CD4-positive, alpha-beta T cell treated with Interleukin-4 for 4 hours (primary cell): Measurements from ENCODE around the gene MLLT3.

Experiments
- DNase-seq: peaks from one replicate; pipeline ENCODE4 v3.0.0-alpha.2; 2020

Gene MLLT3

DNA sequence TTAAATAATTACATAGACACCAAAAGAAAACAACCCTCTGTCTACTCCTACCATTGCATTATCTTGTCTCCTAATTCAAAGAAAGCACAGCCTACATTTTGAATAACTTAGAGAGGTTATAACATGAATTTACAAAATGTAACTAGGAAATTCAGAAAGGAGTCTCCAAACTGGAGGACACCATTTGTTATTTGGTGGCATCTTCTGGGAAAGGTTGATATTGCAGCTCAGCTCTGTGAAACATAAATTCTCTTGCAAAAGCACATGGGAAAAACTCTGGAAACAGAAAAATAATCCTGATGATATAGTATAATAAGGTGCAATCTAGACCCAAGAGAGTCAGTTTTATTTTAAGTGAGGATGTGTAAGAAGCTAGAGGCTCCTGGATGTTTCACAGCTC, 215.3 kb downstream of the MLLT3 start:
- DNase-seq, result no peak

DNA sequence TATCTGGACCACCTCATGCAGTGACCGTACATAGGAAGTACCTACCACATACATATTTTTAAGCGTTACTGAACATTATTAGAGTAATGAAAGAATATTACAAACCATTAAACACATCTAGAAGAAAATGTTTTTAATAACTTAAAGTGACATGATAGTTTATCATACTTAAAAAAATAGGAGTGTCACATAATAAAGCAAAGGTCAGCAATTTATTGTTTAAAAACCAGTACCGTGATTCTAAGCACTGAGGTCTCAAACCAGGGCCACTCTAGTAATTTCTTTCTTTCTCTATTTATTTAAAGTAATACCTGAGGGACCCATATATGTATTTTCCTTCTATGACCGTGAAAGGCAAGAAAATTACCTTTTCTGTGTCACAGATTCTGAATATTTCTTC, 216.0 kb downstream of the MLLT3 start:
- DNase-seq, result no peak

DNA sequence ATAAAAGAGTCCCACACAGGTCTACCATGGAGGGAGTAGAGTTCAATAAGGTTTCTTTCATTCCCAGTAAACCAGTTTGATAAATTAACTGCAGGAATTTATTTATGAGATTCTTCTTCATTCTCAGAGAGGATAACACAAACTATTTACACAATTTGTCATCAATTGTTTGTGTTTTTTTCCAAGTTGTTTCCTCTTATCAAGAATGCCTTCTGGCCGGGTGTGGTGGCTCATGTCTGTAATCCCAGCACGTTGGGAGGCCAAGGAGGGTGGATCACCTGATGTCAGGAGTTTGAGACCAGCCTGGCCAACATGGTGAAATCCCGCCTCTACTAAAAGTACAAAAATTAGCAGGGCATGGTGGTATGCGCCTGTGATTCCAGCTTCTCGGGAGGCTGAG, 216.7 kb downstream of the MLLT3 start:
- DNase-seq, result no peak

DNA sequence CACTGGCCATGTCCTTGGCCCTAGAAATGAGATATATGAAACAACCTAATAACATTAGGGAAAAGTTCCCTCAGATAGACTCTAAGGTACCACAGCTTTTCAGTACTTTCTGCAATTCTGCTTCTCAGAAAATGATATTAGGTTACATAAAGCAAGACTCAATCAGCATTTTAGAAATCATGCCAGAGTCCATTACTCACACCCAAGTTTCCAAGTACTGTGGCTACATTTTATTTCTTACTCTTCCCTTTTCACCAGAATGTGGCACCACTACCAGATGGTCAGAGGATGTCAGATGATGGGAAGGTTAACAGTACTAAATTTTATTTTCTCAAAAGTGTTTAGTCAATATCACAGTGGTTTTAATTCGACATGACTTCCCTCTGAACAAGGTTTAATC, 217.2 kb downstream of the MLLT3 start:
- no peak for DNase-seq

DNA sequence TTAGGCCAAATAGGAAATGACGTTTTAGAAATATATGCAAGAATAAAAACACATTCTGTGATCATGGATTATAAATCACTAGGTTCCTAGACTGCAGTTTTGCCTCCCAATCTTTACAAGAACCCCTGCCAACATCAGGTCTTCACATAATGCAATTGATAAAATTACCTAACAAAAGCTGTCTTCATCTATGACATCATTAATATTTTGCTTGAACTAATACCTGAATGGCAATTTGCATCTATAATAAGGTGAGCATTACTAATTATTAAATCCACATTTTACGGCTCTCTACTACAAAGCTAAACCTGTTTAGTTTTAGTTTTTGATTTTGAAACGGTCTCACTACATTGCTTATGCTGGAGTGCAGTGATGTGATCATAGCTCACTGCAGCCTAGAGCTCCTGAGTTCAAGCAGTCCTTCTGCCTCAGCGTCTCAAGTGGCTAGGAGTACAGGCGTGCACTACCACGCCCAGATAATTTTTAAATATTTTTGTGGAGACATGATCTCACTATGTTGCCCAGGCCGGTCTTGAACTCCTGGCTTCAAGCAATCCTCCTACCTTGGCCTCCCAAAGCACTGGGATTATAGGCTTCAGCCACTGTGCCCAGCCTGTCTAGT, 218.0 kb downstream of the MLLT3 start:
- DNase-seq, result no peak

DNA sequence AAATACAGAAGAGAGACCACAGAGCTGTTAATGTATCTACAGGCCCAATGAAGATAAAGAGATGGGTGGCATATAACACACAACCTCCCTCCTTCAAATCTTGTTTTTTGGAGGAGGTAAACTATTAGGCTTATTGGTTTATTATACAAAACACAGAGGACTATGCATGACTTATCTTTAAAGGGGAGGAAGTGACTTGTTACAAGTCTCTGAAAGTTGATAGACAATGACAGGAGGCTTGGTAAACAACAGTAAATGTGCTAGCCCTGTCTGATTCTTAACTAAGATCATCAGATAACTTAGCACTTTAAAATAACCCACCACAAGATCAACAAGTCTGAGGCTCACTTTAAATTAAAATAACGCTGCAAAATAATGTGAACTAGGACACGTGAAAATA, 219.0 kb downstream of the MLLT3 start:
- DNase-seq, result peak; percentile 33

DNA sequence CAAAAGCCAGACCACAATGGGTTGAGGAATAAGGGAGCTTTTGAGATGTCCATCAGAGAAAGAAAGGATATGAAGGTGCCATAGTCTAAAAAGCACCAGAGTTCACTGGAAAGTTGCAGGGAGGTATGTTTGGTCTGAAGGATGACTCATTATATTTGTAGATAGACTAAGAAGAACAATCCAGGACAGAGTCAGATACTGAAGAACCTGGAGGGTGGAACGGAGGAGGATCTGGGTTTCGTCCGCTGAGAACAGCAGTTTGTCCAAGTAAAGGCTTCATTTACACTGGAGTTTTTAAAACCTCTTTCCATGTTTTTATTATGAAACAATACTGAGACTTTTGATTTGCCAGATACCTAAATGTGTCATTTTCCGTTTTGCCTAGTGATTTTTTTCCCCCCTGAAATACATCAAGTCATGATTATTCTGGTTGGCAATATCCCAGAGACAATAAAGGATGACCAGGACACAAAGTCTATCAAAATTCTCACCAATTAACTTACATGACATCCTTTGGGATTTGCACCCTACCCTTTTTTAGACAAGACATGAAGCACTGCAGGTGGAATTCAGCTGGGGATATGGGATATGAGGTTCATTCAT, 219.9 kb downstream of the MLLT3 start:
- no peak for DNase-seq

DNA sequence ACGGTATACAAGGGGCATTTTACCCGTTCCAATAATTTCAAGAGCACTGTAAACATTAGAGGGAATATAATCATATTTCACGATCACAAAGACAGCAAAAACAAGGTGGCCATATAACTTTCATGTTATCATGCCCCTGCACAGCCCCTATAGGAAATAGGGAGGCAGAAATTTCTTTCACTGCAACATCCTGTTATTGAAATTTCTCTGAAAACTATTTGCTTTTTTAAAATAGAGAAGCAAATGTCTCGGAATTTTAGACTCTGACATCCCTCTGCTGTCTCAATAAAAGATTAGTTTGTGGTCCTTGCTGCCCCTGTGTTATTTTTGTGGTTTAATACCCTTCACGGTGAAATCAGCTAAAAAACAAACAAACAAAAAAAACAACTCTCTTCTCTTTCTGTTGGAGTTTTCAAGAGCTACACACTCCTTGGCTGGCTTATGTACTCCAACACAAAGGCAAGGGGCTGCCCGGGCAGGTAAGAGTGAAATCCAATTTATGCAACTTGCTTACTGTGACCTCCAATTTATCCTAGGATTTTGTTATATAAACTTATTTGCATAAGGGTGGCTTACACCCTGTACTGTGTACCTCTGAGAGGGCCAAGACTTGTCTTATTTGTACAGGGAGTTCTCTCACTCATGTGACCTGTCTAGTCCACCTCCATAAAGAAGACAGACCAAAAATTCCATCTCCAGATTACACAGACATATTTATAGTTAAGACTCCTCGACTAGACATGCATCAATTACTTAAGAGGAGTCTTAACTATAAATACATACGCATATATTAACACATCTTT, 223.6 kb downstream of the MLLT3 start:
- DNase-seq, result no peak

DNA sequence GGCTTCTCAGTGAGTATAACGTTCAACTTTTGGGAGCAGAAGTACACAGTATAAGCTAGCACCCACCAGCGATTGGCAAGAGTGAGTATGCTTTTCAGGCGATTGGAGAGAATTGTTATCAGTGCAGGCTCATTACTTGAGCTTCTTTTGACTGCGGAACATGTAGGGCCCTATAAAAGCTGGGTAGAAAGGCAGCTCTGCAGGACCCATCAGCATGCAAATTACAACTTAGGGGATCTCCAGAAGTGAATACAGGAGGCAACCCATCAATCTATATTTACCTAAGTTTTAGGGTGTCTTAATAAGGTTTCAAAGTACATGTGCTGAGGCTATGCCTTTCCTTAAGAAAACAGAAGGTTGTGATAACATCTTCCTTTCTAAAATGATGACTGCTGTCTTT, 225.0 kb downstream of the MLLT3 start:
- no peak for DNase-seq

DNA sequence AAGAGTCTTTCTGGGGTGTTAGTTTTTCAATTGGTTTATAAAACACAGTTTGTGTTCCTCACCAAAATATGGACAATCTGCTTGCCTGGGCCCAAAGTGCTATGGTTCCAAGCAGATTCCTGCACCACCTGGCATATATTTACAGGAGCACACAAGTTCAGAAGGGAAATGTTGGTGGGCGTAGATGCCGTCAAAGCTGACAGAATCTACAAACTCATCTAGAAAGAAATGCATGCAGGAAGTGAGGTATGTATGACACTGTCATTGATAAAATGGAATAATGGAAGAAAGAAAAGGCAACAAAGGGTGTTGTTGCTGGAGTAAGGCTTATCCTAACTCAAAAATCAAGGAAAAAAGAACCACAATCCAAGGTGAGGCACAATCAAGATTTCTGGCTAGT, 225.8 kb downstream of the MLLT3 start:
- DNase-seq, result no peak

DNA sequence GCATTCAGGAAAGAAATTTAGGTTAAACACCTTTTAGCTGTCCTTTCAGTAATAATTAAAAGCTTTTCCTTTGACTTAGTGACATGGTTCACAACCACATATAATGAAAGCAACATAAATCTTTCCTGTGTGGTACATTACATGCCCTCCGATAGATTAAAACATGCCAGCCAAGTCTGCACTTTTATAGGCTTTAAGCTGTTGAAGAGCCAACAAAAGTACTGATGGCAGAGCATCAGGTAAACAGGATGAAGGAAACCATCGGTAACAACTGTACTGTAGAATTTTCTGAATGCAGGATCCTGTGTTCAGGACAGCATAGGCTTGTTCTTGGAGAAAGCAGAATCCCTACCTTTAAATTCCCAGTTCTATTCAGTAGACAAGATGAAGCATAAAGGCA, 226.6 kb downstream of the MLLT3 start:
- DNase-seq, result no peak

DNA sequence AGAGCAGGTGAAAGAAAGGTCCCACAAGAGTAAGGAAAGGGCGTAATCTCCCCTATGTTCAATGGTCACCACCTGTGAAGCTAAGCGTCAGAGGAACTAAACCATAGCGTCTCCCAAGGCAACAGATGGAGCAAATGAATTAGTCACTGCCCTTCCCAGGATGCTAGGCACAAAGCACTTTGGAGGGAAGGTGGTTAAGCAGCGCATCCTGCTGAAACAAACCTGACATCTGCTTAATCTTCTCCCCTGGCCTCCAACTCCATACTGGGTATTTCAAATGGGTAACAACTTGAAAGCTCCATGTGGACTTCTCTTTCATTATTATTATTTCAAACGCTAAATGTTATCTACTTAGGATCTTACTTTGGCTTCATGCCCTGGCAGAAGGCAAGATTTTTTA, 227.3 kb downstream of the MLLT3 start:
- DNase-seq, result no peak

DNA sequence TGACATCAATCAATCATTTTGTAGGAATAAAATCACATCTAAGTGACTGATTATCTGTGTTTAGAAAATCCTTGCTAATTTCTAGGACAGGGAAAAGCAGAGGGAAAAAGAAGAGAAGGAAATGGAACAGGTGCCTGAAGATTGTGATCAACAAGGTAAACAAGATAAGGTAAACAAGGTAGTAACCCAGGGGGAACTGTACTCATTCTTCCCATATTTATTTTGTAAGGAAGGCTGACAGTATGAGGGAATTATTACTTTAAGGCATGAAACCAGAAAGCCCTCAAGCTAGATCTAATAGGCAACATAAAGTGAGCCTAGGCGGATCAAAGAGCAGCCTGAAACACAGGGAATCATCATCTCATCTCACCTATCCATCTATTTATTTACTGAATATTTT, 231.1 kb downstream of the MLLT3 start:
- no peak for DNase-seq

DNA sequence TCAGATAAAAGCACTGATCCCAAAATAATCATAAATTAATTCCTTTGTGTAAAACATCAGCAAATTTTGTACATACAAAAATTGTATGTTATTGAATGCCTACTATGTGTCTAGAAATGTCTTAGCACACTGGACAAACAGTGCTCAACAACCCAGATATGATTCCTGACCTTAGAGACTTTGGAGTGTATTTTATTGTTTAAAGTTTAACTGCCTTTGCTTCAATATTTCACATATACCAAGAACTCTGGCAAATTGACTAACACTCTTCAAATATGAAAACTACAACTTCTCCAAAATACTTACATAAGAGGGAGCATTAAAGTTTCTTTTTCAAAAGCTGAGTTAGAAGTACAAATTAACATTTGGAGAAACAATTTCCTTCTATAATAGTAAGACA, 231.9 kb downstream of the MLLT3 start:
- no peak for DNase-seq

DNA sequence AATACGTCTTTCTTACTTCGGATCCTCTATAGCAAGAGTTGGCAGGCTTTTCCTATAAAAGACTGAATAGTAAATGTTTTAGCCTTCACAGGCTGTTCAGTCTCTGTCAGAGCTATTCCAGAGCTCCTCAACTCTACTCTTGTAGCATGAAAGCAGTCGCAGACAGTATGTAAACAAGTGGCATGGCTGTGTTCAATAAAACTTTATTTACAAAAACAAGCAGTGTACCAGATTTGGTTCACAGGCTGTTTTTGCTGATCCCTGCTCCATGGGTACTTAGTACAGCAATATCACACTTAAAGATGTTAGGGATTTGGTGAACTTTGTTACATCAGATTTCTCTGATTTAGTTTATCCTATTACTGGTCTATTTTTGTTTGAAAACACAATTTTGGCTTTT, 235.2 kb downstream of the MLLT3 start:
- no peak for DNase-seq

DNA sequence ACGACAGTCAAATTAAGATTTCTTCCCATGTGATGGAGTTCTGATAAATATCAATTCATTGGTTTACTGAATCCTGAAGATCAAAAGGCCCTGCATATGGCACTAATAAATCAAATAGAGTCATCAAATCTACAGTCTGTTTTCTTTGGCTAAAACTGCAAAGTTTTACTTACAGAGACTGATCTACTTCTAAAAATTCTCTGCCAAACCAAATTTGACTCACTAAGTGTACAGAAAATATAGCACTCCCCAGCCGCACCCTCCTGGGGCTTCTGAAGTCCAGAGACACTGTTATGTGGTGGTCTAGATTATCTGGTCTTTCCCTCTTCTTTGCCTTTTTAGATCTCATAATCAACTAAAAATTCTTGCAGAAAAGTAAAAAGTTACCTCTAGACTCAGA, 237.7 kb downstream of the MLLT3 start:
- no peak for DNase-seq

DNA sequence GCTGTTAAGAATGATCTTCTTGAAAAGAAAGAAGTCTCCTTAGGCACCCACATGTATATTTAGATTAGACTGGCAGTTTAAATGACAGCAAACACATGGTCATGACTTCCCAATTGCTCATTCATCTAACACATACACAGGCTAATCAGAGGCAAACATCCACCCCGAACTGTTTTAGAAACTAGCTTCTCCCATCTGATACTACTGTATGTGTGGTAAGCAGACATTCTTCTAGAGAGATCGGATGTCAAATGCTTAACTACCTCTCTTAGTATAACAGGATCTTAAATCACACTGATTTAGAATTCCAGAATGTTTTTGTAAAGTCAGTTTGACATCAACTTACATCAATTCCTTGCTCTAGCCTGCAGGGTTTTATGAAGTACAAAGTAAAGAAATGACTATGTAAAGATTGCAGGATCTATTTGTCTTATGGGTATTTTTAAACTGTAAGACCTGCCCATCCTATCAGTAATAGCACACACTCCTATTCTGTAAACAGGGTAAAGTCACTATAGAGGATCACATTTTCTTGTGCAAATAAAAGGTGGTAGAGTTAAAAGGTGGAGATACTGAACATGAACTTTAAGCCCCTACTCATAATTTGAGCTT, 239.7 kb downstream of the MLLT3 start:
- no peak for DNase-seq

DNA sequence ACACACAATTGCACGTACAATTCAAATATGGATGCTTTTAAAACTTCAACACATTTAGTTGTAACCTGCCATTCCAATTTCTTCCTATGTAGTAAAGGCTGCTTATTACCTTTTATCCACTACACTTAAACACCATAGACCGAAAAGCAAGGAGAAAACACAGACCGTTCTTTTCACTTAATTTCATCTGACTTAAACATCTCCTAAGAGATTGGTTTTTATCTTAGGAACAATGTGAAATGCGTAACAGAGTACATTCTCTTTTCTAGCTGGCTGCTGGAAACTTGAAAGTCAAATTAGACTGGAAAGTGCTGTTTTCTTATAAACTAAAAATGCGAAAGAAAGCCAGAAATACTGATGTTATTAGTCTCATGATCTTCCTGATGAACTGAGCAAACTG, 241.8 kb downstream of the MLLT3 start:
- no peak for DNase-seq

DNA sequence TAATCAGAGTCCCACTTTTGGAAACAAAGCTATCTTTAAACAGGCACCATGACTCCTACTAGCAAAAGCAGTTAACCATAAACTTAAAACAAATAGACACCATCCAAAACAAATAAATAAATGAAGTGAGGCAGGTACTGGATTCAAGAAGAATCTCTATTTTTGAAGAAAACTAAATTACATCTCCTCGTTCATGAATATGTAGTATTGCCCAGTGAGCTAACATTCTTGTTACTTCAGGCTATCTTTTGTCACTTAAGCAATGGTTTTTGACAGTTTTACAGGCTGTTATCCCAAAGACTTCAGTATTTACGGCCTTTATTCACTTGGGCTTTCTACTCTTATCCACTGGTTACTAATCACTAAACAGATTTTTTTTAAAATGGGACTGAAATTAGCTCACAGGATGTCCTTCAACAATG, 242.5 kb downstream of the MLLT3 start:
- DNase-seq, result no peak

DNA sequence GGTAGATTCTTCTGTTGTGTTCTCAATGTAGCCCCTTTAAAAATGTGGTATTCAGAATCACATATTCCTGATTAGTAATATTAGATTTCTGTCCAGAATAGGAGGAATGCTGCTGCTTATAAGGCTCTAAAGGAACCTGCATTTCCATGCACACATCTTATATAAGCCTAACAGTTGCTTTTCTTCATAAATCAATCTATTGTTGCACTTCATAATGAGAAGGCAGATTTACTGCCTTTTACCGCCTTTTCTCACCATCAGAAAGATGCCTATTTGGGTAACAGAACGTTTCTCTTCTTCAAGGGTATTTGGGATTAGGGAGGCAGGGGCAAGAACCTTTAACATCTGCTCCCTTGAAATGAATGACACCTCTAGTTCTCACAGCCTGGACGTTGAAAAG, 243.4 kb downstream of the MLLT3 start:
- DNase-seq, result no peak

DNA sequence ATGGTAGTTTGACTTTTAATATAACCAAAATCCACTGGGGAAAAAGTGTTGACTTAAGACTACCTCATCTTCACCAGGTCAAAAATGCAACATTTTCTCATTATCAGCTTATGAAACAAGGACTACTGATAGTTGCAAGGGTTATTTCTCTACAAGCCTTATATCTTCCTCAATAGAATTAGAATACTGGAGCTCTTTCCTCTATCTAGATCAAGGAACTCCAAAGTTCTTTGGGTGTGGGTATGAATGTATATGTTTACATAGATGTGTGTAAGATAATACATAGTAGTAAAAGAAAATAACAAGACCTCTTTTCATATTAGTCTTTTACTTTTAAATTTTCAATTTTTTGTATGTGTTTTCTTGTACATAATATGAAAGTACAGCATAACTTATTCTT, 244.5 kb downstream of the MLLT3 start:
- no peak for DNase-seq

DNA sequence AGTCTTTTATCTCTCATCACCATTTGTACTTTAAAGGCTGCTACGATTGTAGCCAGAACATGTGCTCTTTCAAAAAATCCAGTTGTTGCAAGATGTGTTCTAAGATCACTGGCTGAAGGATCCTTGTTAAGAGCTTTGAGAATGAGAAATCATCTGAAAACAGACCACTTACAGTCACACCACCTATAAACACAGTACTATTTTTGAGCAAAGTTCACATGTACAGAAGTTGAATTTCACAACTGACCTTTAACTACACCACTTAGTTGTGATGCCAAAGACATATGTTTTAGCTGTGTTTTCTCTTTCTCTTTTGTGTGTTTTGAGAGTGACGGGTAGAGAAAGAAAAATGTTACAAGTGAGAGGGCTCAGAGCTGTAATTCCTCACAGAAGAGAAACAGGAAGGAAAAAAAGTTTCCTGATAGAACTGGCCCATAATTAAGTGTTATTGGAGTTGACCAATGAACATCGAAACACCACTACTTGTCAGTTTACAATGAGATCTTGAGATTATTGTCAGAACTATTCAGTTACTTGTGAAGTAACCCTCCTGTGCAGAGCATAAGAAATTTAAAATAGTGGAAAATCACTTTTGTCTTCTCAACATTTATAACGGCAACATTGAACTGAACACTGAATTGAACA, 245.4 kb downstream of the MLLT3 start:
- no peak for DNase-seq

DNA sequence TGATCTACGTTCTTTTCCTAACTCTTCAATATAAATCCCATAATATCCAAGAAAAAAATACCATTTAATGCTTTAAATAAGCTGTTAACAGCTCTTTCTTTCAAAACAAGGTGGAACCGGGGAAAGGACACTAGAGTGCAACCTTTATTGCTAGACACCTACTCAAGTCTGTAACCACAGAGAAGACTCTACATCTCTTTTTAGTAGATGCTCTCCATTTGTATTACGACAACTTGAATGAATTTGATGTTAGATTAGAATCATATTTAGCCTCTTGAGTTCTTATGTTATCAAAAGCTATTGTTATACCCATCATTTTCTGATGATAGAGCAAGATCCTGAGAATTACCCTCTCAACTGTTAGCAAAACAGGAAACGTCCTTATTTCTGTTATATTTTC, 246.3 kb downstream of the MLLT3 start:
- no peak for DNase-seq

DNA sequence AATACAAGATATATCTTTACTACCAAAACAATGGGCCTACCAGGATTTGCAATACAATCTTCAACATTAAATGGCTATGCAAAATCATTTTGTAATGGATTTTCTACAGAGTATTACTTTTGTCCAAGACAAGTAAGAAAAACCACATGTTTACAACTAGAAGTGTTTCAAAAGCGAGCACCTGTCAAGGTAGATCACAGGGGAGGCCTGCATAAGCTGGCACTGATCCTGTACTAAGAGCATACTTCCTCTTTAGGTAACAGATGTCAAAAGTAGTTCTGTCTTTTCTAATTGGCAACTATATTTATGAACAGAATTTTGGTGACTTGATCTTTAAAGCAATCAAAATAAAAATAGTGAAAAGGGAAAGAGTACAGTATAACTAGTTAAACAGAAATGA, 249.0 kb downstream of the MLLT3 start:
- DNase-seq, result no peak
